ENCODE measurements around the gene OCEL1.

OCEL1 gene

GRCh38 chr19:17209126-17210036 lies 16.6 kb upstream of the OCEL1 start:
- peak; percentile 27 to 51 for DNase-seq (ENCODE audit: low read depth in 2 of 2)

- no peak for DNase-seq (ENCODE audit: low read depth in 2 of 2)
These were observed 15.7 kb upstream of the OCEL1 start for GRCh38 chr19:17210296-17210695.

DNA sequence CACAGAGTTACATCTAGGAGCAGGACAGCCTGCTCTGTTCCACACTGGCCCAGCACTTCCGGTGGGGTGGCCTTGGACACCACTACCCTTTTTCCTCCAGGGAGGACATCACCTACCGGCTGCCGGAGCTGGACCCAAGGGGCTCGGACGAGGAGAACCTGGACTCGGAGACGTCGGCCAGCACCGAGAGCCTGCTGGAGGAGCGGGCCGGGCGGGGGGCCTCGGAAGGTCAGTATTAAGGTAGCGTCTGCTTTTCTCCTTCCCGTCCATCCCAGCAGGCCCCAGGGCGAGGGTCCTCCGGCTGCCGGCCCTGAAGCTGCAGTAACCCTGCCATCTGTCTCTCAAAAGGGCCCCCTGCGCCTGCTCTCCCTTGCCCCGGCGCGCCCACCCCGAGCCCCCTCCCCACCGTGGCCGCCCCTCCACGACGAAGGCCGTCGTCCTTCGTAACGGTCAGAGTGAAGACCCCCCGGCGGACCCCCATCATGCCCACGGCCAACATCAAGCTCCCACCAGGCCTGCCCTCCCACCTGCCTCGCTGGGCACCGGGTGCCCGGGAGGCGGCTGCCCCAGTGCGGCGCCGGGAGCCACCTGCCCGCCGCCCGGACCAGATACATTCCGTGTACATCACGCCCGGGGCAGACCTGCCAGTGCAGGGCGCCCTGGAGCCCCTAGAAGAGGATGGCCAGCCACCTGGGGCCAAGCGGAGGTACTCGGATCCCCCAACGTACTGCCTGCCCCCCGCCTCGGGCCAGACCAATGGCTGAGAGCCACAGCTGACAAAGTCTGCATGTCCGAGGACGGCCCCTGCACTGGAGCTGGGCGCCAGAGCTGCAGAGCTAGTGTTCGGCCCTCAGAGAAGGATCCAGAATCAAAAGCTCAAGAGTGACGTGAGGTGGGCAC lies 14.2 kb upstream of the OCEL1 start:
- no peak for DNase-seq (ENCODE audit: low read depth in 2 of 2)

DNA sequence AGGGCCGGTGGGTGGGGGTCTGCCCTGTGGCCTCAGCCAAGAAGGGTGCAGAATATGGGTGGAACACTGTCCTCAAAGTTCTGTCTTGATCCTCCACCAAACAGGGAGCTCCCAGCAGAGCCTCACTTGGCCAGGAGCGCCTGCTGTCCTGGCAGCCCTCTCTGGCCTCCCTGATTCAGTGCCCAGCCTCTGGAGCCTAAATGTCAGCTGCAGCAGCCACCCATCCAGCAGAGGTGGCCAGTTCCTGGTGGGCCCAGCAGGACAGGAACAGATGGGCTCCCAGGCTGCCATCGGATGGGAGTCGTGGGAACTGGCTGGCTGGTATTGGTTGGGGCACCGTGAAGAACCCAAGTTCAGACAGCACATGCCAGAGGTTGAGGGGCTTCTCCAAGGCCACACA lies 12.7 kb upstream of the OCEL1 start:
- no peak for DNase-seq (ENCODE audit: low read depth in 2 of 2)

GRCh38 chr19:17214508-17215126 lies 11.4 kb upstream of the OCEL1 start:
- no peak for DNase-seq (ENCODE audit: low read depth in 2 of 2)

DNA sequence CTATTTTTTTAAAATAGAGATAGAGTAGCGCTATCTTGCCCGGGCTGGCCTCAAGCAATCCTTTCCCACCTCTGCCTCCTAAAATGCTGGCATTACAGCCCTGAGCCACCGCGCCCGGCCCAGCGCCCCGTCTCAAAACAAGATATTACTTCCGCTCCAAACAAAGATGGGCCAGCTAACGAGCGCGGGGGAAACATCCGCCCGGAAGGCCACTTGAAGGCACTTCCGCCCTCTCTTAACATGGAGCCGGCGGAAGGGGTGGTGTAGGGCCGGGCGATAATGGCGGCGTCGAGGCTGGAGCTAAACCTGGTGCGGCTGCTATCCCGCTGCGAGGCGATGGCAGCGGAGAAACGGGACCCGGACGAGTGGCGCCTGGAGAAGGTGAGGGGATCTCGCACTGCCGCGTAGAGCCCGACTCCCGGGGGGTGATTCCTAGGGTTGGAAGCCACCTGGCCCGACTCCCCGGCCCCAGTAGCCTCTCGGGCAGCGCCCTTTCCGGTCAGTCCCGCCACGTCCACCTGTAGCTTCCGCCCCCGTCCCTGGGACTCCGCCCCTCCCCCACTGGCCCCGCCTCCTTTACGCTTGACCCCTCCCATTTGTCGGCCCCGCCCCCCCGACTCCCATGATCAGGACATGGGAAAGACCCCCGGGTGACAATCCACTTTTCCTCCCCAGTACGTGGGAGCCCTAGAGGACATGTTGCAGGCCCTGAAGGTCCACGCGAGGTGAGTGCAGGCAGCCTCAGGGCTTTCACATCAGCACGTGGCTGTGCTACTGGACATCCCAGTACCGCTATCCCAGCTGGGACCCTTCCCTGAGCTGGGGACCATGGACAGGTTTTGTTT lies 10.7 kb upstream of the OCEL1 start, which contains the start of gene USE1:
TSS of gene USE1 (plus strand) at position 231 of the 845 bp plus-strand sequence. CDS start at position 280, 49 bp downstream.
- peak; percentile 78 to 80 for DNase-seq (ENCODE audit: low read depth in 2 of 2)

- no peak for DNase-seq (ENCODE audit: low read depth in 2 of 2)
These were observed 9.9 kb upstream of the OCEL1 start for GRCh38 chr19:17216058-17216670.

DNA sequence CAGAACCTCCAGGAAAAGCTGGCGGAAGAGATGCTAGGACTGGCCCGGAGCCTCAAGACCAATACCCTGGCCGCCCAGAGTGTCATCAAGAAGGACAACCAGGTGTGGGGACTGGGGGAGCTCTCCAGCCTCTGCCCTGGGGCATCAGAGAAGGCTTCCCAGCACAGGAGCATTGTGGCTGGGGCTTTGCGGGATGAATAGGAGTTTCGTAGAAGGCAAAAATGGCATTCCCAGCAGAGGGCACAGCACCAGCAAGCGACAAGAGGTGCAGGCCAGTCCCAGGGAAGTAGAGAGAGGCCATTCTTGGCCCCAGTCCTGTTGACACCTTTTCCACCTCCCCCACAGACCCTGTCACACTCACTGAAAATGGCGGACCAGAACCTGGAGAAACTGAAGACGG lies 6.7 kb upstream of the OCEL1 start:
- DNase-seq (ENCODE audit: low read depth in 2 of 2): no peak

DNA sequence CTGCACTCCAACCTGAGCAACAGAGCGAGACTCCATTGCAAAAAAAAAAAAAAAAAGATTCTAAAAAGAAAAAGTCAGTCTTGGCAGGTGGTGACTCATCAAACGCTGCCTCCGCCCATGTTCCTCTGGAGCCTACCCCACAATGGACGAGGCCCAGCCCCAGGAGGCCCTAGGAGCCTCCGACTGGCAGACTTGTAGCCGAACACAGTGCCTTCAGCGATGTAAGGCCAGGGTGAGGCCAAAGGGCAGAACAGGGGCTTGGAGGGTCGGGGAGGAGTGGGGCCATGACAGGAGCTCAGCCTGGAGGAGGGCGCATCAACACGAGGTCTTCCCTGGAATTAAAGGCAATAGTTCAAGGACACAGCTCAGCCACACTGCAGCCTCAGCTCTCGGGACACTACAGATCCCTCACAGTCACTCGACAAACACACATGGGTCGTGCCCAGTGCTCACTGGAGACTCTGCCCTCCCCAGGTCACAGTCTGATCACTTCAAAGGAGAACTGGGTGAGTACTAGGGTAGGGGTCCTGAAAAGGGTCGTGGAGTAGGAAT lies 5.7 kb upstream of the OCEL1 start:
- no peak for DNase-seq (ENCODE audit: low read depth in 2 of 2)

- DNase-seq (ENCODE audit: low read depth in 2 of 2): no peak
These were observed 973 bp upstream of the OCEL1 start for GRCh38 chr19:17225053-17225452.

- no peak for DNase-seq (ENCODE audit: low read depth in 2 of 2)
These were observed 1.9 kb downstream of the OCEL1 start for GRCh38 chr19:17227798-17228367.

DNA sequence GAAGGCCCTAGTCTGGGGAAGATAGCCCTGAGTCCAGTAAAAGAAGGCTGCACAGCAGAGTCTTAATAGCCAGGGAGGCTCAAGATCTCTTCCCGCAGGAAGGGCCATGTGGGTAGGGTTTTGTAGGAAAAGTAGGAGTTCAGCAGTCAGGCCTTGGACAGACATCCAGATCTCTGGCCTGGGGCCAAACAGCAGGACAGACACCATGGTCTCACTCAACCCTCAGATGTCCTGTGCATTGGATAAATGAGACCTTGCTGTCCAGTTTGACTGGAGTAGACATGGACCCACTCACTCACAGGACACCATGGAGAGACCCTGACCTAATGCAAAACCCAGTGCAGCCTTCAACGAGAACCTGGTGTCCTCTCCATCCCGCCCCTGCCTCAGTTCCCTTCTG lies 3.9 kb downstream of the OCEL1 start:
- DNase-seq (ENCODE audit: low read depth in 2 of 2): no peak

- no peak for DNase-seq (ENCODE audit: low read depth in 2 of 2)
These were observed 6.2 kb downstream of the OCEL1 start for GRCh38 chr19:17232258-17232657.

DNA sequence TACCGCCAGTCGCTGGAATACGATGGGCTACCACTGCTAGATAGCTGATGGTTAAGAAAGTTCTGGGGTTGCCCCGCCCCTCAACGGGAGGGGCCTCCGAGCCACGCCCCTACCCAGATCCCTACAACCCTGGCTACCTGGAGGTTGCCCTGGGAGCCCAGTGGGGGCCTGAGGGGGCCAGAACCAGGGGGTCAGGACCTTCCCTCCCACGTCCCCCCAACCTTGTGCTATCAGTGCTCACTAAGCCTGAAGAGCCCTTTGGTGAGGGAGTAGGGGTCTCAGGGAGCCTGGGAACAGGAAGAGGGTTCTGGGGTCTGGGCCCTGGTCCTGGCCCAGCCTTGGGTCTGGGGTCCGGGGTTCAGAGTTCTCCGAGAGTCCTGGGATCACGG lies 8.9 kb downstream of the OCEL1 start:
- DNase-seq (ENCODE audit: low read depth in 2 of 2): peak; percentile 24 to 52

DNA sequence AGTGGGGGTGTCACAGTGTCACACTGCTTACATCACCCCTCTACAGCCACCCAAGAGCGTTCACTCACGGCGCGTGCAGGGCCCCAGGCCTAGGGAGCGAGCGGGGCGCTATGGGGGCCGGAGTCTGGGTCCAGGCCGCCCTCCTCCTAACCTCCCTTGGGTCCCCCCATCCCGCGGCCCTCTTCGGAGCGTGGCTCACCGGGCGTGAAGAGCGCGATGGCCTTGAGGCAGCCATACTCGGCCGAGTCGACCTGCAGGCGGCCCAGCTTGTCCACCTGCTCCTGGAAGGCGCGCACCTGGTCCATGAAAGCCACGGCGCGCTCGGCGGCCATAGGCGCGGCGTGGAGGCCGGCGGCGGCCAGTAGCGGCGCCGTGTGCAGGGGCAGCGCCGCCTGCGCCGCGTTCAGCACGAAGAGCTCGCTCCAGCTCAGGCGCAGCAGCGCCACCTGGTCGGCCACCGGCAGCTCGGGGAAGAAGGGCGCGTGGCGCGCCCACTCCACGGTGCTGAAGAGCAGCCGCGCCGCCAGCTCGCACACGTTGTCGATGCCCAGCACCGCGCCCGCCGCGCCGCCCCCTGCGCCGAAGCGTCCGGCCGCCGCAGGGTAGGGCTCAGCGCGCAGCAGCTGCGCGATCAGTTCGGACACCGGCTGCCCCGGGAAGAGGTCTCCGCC lies 9.4 kb downstream of the OCEL1 start:
- DNase-seq (ENCODE audit: low read depth in 2 of 2): peak; percentile 41 to 63

DNA sequence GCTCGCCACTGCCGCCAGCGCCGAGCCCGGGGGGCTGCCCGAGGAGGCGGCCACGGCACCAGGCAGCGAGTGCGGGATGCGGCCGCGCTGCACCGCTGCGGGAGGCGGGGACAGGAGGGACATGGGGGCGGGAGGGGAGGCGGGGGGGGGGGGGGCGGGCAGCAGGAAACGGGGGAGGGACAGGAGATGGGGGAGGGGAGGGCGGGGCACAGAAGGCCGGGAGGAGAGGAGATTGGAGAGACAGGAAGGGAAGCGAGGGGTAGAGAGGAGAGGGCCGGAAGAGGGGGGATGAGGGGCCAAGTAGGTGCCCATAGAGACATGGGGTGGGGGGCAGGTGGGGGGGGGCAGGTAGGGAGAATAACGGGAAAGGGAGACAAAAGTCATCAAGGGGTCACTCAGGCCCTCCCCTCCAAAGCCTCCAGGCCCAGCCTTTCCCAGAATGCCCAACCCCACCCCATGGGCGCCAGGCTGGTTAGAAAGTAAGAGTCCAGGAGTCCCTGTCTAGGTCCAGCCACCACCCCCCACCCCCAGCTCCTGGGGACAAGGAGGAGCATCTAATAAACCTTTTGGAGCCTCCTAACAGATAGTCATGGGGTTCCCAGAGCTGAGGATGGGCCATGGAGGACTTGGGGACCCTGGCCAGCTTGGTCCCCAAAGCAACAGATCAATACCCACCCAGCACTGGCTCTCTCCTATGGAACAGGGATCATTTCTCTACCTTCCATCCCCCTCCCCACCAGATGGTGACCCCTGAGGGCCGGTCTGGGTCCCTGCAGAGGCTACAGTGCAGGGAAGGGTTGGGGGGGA lies 10.1 kb downstream of the OCEL1 start:
- DNase-seq (ENCODE audit: low read depth in 2 of 2): peak in 1 of 2 donors; percentile 35

- DNase-seq (ENCODE audit: low read depth in 2 of 2): no peak
These were observed 11.0 kb downstream of the OCEL1 start for GRCh38 chr19:17236811-17237543.

All from stimulated activated CD4-positive, alpha-beta T cell treated with anti-CD3 and anti-CD28 coated beads, Interleukin-15, amount 100 ng/mL, for 48 hours (primary cell).